ENCODE results near the gene HBG1. TPM values are rescaled to one million over a fixed set of nuclear protein-coding genes. Genes with fewer than 3 reads are reported as not detected.

Gene HBG1
- total RNA-seq, 1 donor from 2014 or later, result not detected

DNA sequence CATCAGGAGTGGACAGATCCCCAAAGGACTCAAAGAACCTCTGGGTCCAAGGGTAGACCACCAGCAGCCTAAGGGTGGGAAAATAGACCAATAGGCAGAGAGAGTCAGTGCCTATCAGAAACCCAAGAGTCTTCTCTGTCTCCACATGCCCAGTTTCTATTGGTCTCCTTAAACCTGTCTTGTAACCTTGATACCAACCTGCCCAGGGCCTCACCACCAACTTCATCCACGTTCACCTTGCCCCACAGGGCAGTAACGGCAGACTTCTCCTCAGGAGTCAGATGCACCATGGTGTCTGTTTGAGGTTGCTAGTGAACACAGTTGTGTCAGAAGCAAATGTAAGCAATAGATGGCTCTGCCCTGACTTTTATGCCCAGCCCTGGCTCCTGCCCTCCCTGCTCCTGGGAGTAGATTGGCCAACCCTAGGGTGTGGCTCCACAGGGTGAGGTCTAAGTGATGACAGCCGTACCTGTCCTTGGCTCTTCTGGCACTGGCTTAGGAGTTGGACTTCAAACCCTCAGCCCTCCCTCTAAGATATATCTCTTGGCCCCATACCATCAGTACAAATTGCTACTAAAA is 22.8 kb downstream of the HBG1 start, which contains the start of gene HBB:
Gene HBB, minus strand, starts transcription at position 340 of the 579 bp plus-strand sequence. Its CDS starts 50 bp downstream, at position 290.
- Mint-ChIP-seq H3K27ac (no peak within 1 kb of the TSS), H3K4me1 (ENCODE audit: unreplicated experiment) (no peaks in the 10 kb centered on the region), H3K9me3 (no peaks in the 10 kb centered on the region), H3K4me3 (no peak within 1 kb of the TSS), H3K27me3 (no peaks in the 10 kb centered on the region), H3K36me3 (no peaks in the 10 kb centered on the region)
- TF ChIP-seq CTCF (conservative IDR thresholded peaks at IDR 0.05), result no peak
- no peak for DNase-seq (ENCODE audit: extremely low spot score, unreplicated experiment)

DNA sequence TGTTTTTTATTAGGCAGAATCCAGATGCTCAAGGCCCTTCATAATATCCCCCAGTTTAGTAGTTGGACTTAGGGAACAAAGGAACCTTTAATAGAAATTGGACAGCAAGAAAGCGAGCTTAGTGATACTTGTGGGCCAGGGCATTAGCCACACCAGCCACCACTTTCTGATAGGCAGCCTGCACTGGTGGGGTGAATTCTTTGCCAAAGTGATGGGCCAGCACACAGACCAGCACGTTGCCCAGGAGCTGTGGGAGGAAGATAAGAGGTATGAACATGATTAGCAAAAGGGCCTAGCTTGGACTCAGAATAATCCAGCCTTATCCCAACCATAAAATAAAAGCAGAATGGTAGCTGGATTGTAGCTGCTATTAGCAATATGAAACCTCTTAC is 24.2 kb downstream of the HBG1 start:
- Mint-ChIP-seq H3K27me3 (no peaks in the 10 kb centered on the region), H3K4me1 (ENCODE audit: unreplicated experiment) (no peaks in the 10 kb centered on the region), H3K36me3 (no peaks in the 10 kb centered on the region), H3K27ac (no peak overlapping the region), H3K4me3 (no peak overlapping the region), H3K9me3 (no peaks in the 10 kb centered on the region)
- DNase-seq (ENCODE audit: extremely low spot score, unreplicated experiment), result no peak
- TF ChIP-seq CTCF (conservative IDR thresholded peaks at IDR 0.05), result no peak

DNA sequence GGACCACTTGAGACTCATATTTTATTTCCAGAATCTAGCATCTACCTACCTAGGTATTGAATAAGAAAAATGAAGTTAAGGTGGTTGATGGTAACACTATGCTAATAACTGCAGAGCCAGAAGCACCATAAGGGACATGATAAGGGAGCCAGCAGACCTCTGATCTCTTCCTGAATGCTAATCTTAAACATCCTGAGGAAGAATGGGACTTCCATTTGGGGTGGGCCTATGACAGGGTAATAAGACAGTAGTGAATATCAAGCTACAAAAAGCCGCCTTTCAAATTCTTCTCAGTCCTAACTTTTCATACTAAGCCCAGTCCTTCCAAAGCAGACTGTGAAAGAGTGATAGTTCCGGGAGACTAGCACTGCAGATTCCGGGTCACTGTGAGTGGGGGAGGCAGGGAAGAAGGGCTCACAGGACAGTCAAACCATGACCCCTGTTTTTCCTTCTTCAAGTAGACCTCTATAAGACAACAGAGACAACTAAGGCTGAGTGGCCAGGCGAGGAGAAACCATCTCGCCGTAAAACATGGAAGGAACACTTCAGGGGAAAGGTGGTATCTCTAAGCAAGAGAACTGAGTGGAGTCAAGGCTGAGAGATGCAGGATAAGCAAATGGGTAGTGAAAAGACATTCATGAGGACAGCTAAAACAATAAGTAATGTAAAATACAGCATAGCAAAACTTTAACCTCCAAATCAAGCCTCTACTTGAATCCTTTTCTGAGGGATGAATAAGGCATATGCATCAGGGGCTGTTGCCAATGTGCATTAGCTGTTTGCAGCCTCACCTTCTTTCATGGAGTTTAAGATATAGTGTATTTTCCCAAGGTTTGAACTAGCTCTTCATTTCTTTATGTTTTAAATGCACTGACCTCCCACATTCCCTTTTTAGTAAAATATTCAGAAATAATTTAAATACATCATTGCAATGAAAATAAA is 24.8 kb downstream of the HBG1 start:
- no peaks in the 10 kb centered on the region for H3K4me1 Mint-ChIP-seq (ENCODE audit: unreplicated experiment)
- no peak overlapping the region for H3K27ac Mint-ChIP-seq
- TF ChIP-seq CTCF (conservative IDR thresholded peaks at IDR 0.05), result no peak
- DNase-seq (ENCODE audit: extremely low spot score, unreplicated experiment), result no peak
- no peak overlapping the region for H3K4me3 Mint-ChIP-seq
- no peaks in the 10 kb centered on the region for H3K36me3 Mint-ChIP-seq
- H3K9me3 Mint-ChIP-seq, result no peaks in the 10 kb centered on the region
- H3K27me3 Mint-ChIP-seq, result no peaks in the 10 kb centered on the region

- Mint-ChIP-seq H3K27me3 (no peaks in the 10 kb centered on the region), H3K36me3 (no peaks in the 10 kb centered on the region), H3K4me1 (ENCODE audit: unreplicated experiment) (no peaks in the 10 kb centered on the region), H3K27ac (no peak overlapping the region), H3K9me3 (no peaks in the 10 kb centered on the region), H3K4me3 (no peak overlapping the region)
- DNase-seq (ENCODE audit: extremely low spot score, unreplicated experiment), result no peak
- no peak for TF ChIP-seq CTCF (conservative IDR thresholded peaks at IDR 0.05)
These were observed 26.0 kb downstream of the HBG1 start for GRCh38 chr11:5223686-5224085.

GRCh38 chr11:5223146-5223545 is 26.5 kb downstream of the HBG1 start:
- TF ChIP-seq CTCF (conservative IDR thresholded peaks at IDR 0.05), result no peak
- H3K27me3 Mint-ChIP-seq, result no peaks in the 10 kb centered on the region
- H3K27ac Mint-ChIP-seq, result no peak overlapping the region
- DNase-seq (ENCODE audit: extremely low spot score, unreplicated experiment), result no peak
- no peaks in the 10 kb centered on the region for H3K36me3 Mint-ChIP-seq
- no peaks in the 10 kb centered on the region for H3K4me1 Mint-ChIP-seq (ENCODE audit: unreplicated experiment)
- H3K4me3 Mint-ChIP-seq, result no peak overlapping the region
- no peaks in the 10 kb centered on the region for H3K9me3 Mint-ChIP-seq

Data from type B pancreatic cell (in vitro differentiated cells).